ENCODE data around the gene CDH23. TPM values are rescaled to one million over a fixed set of nuclear protein-coding genes. Genes with fewer than 3 reads are reported as not detected.

CDH23 gene
- total RNA-seq, 1 donor from 2014 or later: not detected

DNA sequence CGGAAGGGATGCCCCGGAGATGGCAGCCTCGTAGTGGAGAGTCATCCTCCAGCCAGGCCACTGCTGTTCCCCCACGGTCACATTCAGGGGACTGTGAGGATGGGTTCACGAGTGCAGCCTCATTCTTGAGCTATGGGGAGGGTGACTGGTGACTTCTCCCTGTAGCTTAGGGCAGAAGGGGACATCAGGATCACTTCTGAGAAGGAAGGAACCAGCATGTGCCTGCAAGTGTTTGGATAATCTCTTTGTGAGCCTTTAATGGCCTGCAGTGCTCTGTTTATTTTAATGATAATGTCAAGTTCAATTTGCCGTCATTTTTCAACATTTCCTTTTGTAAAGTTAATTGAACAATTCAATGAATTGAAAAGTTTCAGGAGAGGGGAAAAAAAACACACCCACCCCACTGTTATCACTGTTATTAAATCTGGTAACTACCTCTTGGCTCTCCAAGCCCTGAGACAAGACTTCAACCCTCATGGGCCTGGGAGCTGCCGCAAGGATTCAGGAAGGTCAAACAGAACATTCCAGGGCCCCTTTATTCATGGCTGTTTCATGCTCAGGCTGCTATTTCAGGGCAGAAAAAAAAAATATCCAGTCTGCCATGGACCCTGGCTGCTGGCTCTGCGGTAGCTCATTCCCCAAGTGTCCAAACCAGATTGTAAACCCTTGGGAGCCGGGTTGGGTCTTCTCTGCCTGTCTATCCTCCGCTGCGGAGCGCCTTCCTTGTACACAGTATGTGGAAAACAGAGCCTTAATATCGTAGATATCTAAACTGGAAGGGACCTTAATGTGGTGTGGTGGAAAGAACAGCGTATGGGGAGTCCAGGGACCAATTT, 100.4 kb downstream of the CDH23 start:
- FAIRE-seq: no peak
- no peak for DNase-seq (ENCODE audit: low read depth)
- no peaks in the 10 kb centered on the region for H3K36me3 ChIP-seq (ENCODE audit: control insufficient read depth, insufficient read depth, low read length)
- TF ChIP-seq, protein P1, sequence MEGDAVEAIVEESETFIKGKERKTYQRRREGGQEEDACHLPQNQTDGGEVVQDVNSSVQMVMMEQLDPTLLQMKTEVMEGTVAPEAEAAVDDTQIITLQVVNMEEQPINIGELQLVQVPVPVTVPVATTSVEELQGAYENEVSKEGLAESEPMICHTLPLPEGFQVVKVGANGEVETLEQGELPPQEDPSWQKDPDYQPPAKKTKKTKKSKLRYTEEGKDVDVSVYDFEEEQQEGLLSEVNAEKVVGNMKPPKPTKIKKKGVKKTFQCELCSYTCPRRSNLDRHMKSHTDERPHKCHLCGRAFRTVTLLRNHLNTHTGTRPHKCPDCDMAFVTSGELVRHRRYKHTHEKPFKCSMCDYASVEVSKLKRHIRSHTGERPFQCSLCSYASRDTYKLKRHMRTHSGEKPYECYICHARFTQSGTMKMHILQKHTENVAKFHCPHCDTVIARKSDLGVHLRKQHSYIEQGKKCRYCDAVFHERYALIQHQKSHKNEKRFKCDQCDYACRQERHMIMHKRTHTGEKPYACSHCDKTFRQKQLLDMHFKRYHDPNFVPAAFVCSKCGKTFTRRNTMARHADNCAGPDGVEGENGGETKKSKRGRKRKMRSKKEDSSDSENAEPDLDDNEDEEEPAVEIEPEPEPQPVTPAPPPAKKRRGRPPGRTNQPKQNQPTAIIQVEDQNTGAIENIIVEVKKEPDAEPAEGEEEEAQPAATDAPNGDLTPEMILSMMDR (IDR thresholded peaks at IDR 0.05; ENCODE audit: insufficient read depth, low read length, severe bottlenecking): no peak
- no peaks in the 10 kb centered on the region for H3K27me3 ChIP-seq (ENCODE audit: control insufficient read depth, insufficient read depth, low read length)
- no peak overlapping the region for H3K4me3 ChIP-seq (ENCODE audit: low read depth, low read length)

DNA sequence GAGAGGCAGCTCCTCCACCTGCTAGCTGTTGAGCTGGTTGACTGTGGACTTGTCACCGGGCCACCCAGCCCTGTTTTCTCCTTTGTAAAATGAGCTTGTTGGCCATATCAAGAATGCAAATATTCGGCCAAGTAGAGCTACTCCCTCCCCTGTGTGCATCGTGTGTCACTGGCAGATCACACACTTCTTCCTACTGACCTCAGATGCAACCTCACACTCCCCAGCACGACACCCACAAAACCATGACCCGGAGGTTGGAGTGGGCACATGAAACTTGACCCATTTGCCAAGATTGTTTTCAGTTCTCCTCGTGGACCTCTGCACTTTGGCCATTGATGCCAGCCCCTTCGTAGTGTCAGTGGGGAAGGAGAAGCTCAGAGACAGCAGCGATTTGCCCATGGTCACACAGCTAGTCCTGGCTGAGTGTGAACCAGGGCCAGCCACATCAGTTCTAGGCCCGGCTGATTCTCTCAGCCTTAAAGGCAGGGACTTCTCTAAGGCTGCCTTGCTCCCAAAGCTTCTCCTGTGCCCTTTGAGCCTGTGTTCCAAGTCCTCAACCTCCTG, 101.1 kb downstream of the CDH23 start:
- FAIRE-seq (peak; percentile 77), DNase-seq (ENCODE audit: low read depth) (no peak)
- H3K4me3 ChIP-seq (ENCODE audit: low read depth, low read length): no peak overlapping the region
- TF ChIP-seq, protein P1 (IDR thresholded peaks at IDR 0.05; ENCODE audit: insufficient read depth, low read length, severe bottlenecking): no peak
- H3K36me3 ChIP-seq (ENCODE audit: control insufficient read depth, insufficient read depth, low read length): no peaks in the 10 kb centered on the region
- H3K27me3 ChIP-seq (ENCODE audit: control insufficient read depth, insufficient read depth, low read length): no peaks in the 10 kb centered on the region

DNA sequence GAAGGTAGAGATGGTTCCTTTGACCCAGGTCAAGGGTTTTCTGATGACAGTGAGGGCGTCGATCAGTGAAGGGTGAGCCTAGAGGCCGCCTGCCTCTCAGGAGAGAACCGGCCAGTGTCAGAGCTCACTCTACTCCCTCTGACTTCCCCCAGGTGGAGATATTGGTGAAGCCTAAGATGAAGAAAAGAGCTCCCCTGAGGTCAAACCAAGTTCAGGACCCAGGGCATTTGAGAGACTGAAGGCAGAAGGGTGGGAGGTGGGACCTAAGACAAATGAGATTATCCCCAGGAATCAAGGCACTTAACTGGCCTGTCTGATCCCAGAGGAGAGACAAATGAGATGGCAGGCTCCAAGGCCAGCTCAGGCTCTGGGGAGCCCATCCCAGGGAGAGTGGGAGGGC, 104.7 kb downstream of the CDH23 start:
- H3K27me3 ChIP-seq (ENCODE audit: control insufficient read depth, insufficient read depth, low read length): peaks cover 3% of the 10 kb centered on the region
- H3K36me3 ChIP-seq (ENCODE audit: control insufficient read depth, insufficient read depth, low read length): no peaks in the 10 kb centered on the region
- DNase-seq (ENCODE audit: low read depth) (no peak), FAIRE-seq (no peak)
- H3K4me3 ChIP-seq (ENCODE audit: low read depth, low read length): no peak overlapping the region
- TF ChIP-seq, protein P1 (IDR thresholded peaks at IDR 0.05; ENCODE audit: insufficient read depth, low read length, severe bottlenecking): no peak

DNA sequence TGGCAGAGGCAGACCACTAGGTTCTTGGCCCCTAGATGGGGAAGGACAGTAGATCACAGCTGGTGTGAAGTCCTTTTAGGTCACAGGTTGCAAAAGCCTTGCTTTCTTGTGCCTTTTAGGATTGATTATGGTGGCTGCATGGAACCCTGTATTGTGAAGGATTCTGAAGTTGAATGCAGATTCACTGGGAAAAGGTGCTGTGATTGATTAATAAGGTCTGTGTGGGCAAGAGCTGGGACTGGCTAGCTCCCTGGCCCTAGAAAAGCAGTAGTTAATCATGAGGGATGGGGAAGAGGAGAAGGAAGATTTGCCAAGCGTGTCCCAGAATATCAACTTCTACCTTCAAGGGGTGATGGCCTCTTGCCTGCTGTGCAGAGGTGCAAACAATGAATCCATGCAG, 105.5 kb downstream of the CDH23 start:
- Histone ChIP-seq H3K36me3 (ENCODE audit: control insufficient read depth, insufficient read depth, low read length) (no peaks in the 10 kb centered on the region), H3K27me3 (ENCODE audit: control insufficient read depth, insufficient read depth, low read length) (peaks cover 3% of the 10 kb centered on the region), H3K4me3 (ENCODE audit: low read depth, low read length) (no peak overlapping the region)
- TF ChIP-seq, protein P1 (IDR thresholded peaks at IDR 0.05; ENCODE audit: insufficient read depth, low read length, severe bottlenecking): no peak
- no peak for FAIRE-seq
- DNase-seq (ENCODE audit: low read depth): no peak

DNA sequence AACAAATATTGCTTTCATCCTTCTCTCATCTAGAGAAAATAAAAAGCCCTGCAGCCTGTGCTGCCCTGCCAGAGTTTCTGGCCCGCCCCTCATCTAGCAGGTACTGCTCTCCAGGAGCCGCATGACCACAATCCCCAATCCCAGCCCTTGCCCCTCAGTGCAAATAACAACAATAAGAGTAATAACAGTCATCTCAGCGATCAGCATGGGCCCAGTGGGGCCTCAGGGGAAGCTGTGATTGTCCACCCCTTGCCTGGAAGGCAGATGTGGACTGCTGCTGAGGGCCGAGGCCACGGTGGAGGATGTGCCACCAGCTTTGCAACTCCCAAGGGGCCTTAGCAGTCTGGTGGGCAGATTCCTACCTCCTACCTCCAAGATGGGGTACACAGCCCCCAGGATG, 106.1 kb downstream of the CDH23 start:
- DNase-seq (ENCODE audit: low read depth) (no peak), FAIRE-seq (no peak)
- Histone ChIP-seq H3K4me3 (ENCODE audit: low read depth, low read length) (no peak overlapping the region), H3K27me3 (ENCODE audit: control insufficient read depth, insufficient read depth, low read length) (peaks cover 3% of the 10 kb centered on the region), H3K36me3 (ENCODE audit: control insufficient read depth, insufficient read depth, low read length) (no peaks in the 10 kb centered on the region)
- TF ChIP-seq, protein P1 (IDR thresholded peaks at IDR 0.05; ENCODE audit: insufficient read depth, low read length, severe bottlenecking): no peak
